ENCODE measurements around the gene TMUB1.

Gene TMUB1

DNA sequence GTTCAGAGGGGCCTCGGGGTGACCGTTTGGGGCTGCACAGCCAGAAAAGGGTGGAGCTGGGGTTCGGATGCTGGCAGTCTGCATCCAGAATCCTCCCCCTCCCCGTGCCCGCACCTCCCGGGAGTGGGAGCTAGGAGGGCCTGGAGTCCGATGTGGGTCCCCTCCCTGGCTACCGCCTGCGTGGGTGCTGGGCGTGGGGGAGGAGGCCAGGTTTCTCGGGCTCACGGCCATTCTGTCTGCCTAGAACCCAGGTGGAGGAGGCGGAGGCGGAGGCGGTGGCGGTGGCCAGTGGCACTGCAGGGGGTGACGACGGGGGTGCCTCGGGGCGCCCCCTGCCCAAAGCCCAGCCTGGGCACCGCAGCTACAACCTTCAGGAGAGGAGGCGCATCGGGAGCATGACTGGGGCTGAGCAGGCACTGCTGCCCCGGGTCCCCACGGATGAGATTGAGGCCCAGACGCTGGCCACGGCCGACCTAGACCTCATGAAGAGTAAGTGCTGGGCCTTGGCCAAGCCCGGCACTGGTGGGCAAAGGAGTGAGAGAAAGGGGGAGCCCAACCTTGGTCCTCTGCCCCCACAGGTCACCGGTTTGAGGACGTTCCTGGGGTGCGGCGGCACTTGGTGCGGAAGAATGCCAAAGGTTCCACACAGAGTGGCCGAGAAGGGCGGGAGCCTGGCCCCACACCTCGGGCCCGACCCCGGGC lies 16.9 kb downstream of the TMUB1 start:
- DNase-seq: no peak

DNA sequence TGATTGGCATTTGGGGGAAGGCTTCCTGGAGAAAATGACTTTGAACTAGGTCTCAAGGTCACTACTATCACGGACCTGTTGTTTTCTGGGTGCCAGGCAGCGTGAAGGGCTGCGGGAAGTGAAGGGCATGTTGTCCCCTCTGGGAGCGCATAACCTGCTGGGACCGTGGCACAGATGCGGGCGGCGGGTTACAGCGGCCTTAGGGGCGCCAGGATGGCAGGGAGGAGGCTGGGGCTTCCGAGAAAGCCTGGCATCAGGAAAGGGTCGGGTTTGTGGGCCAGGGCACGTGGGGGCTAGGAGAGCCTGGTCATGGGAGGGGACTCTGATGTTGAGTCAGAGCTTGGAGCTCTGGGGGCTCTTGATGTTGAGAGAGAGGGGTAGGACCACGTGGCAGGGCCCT lies 17.8 kb downstream of the TMUB1 start:
- no peak for DNase-seq

DNA sequence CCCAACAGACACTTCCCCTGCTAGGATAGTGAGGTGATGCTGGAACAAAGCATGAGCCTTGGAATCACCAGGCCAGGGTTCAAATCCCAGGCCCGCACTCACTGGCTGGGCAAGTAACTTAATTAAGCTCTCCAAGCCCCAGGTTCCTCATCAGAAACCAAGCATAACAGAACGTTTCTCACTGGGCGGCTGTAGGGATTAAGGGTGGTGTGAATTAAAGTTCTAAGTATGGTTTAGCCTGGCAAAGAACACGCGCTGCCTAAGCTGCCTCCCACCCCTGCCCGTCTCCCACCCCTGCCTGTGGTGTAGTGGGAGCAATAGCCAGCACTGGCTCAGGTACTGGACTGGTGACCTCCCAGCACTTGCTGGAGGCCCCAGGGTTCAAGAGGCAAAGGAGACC lies 18.3 kb downstream of the TMUB1 start:
- no peak for DNase-seq

DNA sequence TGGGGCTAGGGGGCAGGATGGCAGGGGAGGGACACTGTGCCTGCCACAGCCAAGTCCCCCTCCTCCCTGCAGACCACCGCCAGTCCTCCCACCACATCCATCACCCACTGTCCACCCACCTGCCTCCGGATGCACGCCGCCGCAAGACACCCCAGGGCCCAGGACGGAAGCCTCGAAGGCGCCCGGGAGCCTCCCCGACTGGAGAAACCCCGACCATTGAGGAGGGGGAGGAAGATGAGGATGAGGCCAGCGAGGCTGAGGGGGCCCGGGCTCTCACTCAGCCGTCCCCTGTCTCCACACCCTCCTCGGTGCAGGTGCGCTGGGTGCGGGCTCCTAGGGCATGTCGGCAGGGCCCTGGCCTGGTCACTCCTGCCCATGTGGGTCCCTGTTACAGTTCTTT lies 18.8 kb downstream of the TMUB1 start:
- DNase-seq: no peak

DNA sequence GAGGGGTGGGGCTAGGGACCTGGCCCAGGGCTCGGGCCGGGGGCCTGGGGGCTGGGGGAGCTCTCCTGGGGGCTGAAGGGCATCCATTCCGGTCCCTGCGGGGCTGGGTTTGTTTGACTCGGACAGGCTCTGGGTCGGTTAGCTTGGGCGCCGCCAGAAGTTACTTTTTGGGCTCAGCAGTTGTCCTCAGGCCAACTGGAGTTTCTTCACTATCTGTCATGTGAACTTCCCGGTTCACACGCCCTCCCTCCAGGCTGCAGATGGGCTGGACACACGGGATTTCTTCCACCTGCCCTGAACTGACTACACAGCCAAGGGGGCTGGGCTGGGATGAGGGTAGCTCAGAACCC lies 20.1 kb downstream of the TMUB1 start:
- no peak for DNase-seq

DNA sequence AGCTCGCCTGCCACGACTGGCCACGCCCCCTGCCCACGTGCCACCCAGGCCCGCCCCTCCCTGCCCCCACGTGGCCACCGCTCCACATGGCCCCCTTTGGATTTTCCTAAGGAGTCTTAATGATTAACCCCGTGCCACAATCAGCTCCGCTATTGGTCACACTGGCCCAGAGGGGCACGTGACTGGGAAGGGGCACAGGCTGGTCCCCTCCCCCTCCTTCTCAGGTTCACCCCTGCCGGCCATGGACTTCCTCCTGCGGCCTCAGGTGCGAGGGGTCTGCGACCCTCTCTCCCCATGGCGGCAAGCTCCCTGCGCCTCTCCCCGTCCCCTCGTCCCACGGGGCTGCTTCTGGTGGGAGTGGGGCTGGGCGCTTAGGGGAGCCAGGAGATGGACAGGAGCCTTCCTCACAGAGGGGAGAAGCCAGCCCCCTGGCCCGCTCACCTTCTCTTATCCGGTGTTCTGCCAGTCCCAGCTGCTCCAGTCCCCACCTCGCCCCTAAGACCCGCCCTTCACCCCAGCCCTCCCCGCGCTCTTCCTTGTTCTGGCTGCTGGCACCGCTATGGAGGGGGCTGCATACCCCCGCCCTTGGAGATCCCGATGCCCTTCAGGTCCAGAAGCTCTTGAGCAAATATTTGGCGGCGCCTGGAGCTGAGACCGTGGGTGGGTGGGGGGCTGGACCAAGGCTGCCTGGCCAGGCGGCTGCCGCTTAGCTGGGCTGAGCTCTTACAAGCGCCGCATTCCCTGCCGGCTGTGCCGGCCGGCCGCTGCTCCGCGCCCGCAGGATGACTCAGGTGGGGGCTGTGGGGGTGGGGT lies 20.7 kb downstream of the TMUB1 start:
- no peak for DNase-seq

DNA sequence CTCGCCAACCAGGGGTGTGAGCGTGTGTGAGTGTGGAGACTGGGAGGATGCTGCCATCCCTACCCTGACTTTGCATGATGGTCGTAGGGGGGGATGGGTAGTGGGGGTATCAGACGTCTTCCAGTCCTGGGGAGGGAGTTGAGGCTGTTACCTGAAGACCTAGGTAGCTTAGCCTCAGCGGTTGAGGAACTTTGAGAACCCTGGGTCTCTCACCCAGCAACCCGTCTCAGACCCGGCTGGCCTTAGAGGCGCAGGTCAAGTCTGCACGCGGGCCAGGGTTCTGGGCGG lies 21.2 kb downstream of the TMUB1 start:
- no peak for DNase-seq

DNA sequence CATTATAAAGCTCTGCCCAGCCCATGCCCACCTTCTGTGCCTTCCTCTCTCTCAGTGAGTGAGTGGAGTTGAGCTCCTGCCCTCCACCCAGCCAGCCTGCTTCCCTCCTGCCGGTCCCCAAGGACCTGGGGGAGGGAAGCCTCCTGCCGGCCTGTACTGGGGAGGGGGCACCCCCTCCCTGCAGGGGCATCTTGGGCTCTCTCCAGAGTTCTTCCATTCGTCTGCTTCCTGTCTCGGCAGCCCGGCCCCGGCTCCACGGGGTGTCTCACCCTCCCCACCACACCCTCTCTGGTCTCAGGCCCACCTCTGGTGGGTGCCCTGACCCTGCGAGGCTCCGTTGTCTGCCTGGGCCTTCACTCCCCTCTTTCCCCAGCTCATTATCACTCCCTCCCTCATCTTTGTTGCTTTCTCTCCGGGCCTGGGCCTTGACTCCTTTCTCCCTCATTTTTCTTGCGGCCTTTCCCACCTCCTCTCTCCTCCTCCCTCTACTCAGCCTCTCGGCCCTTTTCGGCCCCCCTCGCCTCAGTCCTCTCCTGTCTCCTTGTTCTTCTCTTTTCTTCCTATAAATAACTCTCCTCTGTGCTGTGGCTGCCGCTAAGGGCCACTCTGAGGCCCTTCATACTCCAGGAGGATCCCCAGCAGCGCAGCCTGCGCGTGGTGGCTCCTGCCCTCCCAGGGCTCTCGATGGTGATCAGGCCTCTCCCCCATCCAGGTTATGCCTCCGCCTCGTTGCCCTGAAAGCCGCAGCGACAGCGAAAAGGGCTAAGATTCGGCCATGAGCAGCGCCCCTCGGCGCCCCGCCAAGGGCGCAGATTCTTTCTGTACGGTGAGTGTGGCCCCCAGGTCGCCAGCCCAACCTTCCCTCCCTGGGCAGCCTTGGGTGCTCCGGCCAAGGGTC lies 21.8 kb downstream of the TMUB1 start:
- no peak for DNase-seq

DNA sequence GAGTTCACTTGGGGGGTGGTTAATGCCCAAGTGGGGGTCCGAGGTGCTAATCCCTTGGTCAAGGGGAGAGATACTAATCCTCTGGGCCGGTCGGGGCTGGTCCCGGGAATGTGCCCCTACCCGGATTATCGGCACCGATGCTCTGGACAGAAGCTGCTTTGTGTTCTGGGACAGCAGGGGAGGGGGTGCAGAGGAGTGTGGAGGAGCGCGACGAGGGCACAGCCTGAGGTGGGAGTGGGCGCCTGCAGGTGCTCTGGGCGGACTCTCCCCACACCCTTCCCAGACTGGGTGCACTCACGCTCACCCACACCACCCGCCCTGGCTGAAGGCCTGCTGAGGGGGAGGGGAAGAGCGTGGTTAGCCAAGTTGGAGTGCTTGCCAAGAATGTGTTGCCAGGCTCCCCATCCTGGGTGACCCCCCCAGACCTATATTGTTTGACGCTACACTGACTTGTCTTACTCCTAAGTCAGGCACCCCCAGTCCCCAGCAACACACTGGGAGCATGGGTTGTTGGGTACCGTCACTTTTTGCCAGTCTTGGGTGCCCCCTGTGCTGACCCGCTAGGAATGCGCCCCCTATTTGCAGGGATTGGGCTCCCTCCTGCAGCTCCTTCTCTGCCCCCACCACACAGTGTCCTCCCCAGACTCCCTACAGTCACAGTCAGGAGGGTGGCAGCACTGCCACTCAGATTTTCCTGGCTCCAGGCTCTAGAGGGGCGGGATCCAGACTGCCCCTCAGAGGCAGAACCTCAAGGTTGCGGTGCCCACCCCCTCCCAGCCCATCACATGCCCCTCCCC lies 22.7 kb downstream of the TMUB1 start:
- DNase-seq: no peak

DNA sequence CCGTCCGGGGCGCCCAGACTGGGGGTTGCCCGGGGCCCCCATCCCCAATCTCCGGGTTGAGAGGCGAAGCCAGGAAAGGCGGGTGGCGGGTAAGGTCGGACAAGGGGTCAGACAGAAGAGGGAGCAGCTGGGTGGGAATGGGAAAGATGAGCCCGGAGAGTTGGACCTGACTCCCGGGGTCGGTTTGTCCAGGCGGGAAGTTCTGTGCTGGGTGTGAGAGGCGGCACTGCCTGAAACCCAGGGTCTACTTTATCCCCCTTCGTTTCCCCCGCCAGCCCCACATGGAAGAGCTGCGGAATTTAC lies 23.2 kb downstream of the TMUB1 start:
- no peak for DNase-seq

DNA sequence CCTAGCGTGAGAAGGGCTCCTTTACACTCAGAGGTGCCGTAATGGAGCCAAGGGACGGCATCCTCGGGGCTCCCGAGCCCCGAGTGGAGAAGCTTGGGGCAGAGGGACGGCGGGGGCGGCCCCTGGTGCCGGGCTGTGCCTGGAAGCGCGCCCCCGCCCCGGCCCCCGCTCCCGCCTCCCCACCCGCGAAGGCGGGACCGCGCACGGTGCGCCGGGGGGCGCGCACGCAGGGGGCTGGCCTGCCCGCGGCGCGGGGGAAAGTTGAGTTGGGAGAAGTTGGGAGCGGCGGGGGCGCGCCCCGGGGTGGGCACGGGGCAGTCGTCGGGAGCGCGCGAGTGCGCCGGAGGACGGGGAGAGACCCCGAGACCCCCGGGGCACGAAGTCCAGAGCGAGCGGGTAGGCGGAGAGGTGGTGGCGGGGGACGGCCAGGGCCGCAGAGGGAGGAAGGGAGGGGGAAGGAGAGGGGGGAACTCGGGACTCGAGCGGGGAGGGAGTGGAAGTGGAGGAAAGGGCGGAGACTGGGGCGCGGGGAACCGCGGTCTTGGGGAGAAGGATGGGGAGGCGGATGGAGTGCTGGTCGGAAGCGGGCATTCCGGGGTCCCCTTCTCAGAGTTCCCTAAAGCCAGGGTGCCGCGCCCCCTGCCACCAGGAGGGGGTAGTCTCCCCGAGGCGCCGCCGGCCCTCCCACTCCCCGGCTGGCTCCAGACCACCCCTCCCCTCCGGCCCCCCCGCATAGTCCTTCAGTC lies 23.8 kb downstream of the TMUB1 start, which contains the start of gene SLC4A2:
SLC4A2 (plus strand) TSS at position 223 of the 746 bp plus-strand sequence. CDS start 2,399 bp downstream, outside the sequence.
- DNase-seq: peak; percentile 42 to 68 (median 57)

DNA sequence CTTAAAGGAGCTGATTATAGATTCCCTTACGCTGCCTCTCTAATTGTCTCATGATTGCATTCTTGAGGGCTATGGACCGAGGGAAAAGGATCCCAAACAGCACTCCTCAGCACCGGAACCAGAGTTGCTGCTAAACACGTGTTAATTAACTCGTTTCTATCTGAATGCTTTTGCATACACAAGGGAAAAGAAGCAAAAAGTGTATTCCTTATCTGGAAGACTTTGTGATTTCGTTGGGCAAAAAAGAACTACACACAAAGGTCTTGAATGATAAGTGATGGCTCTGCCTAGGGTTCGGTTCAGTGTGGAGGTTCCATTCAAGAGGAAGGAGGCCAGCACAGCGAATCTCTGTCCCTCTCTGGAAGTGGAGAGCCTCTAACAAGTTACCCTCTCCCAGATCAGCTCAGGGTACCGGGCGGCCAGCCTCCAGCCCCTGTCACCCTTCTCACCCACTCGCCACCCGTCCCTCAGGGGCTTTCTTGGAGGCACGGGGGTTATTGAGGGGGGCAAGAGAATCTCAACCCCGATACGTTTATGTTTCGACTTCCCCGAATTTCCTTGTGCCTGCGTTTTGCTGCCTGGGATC lies 24.4 kb downstream of the TMUB1 start:
- no peak for DNase-seq

DNA sequence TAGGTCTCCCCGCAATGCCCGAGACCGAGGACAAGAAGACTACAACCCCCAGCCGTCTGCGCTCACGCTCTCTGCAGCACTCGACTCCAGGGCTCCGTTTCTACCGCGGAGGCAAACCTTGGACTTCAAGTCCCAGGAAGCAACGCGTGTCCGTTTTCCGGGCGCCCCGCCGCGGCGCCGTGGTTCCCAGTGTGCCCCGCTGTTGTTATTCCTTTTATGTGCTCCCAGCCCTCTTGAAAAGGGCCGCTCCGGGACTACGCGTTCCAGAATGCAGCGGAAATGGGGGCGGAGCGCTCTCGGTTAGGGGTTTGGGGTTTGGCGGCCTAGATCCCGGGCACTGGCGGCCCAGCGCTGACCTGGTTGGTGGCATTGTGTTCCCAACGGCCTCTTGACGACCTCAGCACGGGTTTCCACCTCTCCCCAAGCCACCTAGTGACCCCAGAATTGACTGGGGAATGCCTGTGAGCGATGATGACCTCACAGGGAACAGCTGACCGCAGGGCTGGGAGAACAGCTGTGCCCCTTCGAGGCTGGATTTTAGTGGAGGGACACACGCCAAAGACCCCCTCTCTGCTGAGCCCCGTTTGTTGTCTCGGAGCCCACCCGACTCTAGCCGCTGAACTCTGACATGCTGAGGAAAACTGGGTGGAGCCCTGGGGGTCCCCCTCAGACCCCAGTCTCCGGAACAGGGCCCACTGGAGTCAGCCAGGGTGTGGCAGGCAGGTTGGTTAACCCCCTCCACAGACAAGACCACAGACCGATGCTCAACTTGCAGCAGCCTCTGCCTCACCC lies 25.1 kb downstream of the TMUB1 start:
- DNase-seq: peak; percentile 91 to 94 (median 92)

DNA sequence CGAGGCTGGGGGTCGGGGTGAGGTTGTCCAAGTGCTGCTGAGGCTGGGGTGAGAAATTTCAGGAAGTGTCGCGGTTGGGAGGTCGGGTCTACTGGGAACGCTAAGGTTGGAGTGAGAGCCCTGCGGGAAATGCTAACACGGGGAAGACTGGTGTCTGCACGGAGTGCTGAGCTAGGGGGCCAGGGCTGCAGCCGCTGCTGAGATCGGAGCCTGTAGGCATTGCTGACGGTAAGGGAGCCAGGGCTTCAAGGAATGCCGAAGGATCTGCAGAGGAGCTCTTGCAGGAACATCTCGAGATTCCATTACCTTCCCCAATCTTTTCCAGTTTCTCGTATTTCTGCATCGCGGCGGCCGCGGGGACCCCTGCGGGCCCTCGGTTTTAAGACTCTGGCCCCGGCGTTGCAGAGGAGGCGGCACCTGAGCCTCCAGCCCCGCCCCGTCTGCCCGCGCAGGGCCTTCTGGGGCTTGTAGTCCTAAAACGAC lies 25.7 kb downstream of the TMUB1 start, which contains the start of gene CDK5:
CDK5 (minus strand) TSS at position 392 of the 483 bp plus-strand sequence; CDS start at position 343, 49 bp downstream.
- no peak for DNase-seq

DNA sequence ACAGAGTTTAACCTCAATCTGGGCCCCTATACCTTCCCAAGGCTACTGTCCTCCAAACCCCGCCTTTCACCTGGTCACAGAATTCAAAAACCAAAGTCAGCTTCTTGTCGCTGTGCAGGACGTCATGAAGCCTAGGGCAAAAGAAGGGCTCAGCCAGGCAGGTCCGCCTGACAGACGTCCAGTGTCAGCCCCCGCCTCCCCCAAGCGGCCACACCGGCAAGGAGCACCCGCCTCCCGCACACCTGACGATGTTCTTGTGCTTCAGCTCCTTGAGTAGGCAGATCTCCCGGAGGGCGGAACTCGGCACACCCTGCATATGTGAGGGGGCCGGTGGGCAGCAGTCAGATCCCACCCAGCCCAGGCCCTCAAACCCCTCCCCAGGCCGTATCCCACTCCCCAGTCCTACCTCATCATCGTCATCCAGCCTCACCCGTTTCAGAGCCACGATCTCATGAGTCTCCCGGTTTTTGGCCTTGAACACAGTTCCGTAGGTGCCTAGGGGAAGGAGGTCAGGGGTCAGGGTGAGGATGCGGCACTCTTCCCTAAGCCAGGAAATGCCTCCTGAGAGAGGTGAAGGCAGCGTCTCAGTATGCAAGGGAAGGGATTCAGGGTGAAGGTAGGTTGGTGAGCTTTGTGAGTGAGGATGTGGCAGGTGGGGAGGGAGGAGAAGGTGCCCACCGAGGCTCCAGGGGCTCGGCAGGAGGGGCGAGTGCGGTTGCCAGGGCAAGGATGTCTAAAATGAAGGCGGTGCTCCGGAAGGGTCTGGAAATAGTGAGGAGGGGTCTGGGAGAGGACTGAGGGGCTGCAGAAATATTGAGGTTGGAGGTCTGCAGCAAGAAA lies 26.4 kb downstream of the TMUB1 start:
- no peak for DNase-seq

DNA sequence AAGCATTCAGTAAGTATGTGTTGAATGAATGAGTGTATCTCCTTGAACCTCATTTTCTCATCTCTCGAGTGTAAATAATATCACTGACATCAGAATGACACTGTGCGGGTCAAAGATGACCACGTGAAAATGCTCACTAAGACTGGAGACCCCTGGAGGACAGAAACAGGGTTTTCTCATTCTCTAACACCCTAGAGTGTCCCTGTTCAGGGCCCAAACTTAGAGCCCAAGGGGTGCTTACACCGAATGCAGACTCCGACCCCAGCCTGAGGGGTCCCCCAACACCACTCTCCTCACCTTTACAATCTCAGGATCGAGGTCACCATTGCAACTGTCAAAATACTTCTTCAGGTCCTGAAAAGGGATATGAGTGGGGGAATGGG lies 27.0 kb downstream of the TMUB1 start:
- no peak for DNase-seq

DNA sequence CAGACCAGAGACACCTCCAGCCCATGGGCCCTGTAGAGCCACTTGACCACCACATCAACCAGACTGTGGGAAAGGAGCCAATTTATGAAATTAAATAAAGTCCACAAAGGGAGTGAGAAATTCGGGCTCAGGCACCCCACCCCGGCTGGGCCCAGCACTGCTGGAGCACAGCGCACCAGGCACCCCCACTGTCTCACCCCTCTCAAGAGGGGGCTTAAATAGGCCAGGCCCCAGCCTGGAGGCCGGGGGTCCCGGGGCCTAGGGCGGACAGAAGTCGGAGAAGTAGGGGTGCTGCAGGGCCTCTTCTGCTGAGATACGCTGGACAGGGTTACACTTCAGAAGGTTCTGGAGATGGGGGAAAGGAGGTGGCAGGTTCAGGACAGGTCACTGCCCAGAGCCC lies 29.5 kb downstream of the TMUB1 start:
- DNase-seq: no peak

DNA sequence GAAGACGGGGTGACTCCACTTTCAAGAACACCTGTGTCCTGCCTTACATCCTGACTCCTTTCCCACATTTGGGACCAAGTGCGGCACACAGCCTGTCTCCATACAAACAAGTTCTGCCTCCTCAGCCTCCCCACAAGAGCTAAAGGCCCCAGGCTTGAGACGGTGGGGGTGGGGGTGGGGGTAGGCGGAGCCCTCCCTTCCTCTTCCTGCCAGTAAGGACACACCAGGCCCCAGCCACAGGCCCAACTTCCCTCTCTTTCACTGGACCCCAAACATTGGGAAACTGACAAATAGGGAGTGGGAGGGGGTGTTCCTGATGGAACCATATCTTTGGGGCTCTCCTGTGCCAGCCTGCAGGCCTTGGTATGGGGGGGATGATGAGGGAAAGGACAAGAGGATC lies 30.2 kb downstream of the TMUB1 start:
- no peak for DNase-seq

DNA sequence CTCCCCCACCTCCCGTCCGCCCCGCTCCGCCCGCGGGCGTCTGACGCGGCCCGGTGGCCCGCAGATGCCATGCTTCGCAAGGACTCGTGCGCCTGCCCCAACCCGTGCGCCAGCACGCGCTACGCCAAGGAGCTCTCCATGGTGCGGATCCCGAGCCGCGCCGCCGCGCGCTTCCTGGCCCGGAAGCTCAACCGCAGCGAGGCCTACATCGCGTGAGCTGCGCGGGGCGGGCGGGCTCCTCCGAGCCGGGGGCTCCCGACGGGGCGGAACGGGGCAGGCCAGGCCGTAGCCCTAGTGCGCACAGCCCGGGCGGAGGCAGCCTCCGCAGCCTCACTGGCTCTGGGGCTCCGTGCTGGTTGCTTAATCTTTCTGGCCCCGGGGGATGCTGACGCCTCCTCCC lies 32.2 kb downstream of the TMUB1 start:
- peak in 2 of 4 experiments; percentile 23 to 25 for DNase-seq
